Adipose tissue (tissue), 3 donors: ENCODE measurements around the gene ZNF770. TPM values are rescaled to one million over a fixed set of nuclear protein-coding genes. Genes with fewer than 3 reads are reported as not detected.
"Not testable (repeated sequence)": the region's sequence is repeated elsewhere in the genome, so short reads cannot be mapped to it uniquely, and the experiment has no call there.

Experiments
- H3K27ac ChIP-seq: one replicate; pipeline ENCODE4 v1.5.1; 2013; ENCODE audit warnings: low read depth, low read length
- whole genome bisulfite sequencing, 3 donors: extraction: QIAGEN DNeasy Blood & Tissue Kit; methylation state at CpG; one replicate each; pipeline ENCODE4 v1.1.7; 2013; 5-methylcytosine and 5-hydroxymethylcytosine counted together
- polyA plus RNA-seq, 3 donors: library from polyadenylated mRNA; stranded (reverse); fragments of 200-250 nt; gene quantifications; one replicate each; pipeline ENCODE4 v1.2.3, GENCODE V29; 2013
- donor health status: healthy with polysubstance abuse.
- donor health status: Bipolar disorder and iron deficiency.
- donor health status: healthy.

The ZNF770 gene
- polyA plus RNA-seq, 3 donors, result 6.2 to 10.5 (median 9.4) TPM

DNA sequence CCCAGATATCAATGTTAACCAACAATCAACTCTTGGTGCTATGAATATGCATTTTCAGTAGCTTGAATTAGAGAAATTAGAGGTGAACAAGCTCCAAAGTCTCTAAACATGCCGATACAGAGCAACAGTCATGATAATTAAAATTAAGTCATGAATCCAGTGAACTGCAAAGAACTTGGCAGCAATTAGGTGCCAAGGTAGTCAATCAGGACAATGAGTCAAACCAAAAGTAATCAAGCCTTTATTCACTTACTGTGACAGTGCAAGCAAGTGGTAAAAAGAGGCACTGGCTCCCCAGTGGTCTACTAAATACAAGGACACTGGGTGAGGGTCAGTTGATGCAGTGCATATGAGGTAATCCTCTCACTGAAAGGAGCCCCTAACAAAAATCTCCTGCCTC lies 1.8 kb downstream of the ZNF770 start:
- 80 to 89% (median 88%) methylated on average over 1 of the region's 1 CpG for WGBS, 3 donors
- no peak overlapping the region for H3K27ac ChIP-seq

DNA sequence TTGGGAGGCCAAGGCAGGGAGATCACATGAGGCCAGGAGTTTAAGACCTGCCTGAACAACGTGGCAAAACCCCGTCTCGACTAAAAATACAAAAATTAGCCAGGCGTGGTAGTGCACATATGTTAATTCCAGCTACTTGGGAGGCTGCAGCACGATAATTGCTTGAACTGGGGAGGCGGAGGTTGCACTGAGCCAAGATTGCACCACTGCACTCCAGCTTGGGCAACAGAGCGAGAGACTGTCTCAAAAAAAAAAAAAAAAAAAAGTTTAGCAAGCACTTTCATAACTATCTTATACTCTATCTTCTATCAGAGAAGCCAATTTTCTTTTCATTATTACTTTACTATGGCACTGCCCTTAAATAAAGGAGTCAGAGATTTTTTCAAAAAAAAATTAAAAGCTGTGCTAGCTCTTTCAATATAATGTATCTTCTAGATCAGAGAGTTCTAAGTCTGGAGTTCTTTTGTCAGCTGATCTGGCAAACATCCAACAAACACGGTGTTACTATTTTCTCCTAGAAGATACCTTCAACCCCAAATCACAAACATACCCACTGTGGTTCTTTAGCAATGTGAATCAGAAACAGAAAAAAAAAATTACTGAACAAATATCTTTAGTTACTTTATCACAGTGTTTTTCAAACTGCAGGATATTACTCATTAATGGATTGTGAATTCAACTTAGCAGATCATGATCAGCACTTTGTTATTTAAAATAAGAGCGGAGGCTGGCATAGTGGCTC lies 3.0 kb downstream of the ZNF770 start:
- WGBS, 3 donors, result 46 to 67% (median 46%) methylated on average over 9 of the region's 9 CpGs
- no peak overlapping the region for H3K27ac ChIP-seq

DNA sequence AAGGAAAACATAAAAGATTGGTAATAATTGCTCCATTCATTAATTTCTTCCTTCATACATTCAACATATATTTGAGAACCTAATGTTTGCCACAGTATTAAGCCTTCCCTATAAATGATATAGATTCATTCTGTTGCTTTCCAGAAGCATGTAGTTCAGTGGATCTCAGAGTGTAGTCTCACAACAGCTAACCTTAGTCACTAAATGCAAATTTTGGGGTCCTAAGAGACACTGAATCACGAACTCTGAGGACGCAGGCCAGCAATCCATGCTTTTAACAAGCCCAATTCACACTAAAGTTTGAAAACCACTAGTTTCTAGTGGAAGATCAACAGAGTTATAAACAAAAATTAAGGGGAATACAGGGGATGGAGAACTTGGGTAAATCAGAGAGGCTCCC lies 11.3 kb downstream of the ZNF770 start:
- 94 to 95% (median 94%) methylated on average over 2 of the region's 2 CpGs for WGBS, 3 donors
- H3K27ac ChIP-seq, result no peak overlapping the region

DNA sequence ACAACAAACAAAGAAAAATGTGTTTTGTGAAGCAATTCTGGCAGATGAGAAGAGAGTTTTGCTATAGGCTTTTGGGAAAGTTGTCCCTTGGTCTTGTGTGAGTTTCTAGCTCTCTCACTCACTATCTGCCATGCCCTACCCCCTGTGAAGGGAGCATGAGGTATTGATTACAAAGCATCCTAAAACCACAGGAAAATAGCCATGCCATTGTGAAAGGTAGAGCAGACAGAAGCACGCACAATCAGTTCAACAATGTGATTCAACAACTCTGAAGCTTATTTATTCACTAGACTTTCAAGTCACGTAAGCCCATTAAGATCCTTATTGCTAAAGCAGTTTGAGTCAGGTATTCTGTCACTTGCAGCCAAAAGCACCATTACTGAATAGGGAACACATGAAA lies 12.0 kb downstream of the ZNF770 start:
- WGBS, 3 donors, result 96 to 97% (median 97%) methylated on average over 2 of the region's 2 CpGs
- H3K27ac ChIP-seq, result no peak overlapping the region

DNA sequence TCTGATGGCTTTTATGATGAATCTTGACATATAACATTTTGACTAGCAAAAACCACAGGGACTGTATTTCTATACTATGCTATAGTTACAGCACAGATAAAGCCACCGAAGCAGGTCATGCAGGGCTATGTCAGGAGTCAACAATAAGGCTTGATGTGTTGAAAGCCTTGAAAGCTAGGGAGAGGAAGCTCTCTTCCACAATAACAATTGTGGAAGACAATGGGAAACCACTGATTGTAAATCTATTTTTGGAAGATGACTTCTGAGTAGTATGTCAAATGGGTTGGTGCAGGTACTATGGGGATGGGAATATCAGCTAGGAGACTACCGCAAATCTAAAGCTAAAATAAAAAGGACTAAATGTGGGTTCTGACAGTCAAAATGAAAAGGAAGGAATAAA lies 14.6 kb downstream of the ZNF770 start:
- H3K27ac ChIP-seq, result no peak overlapping the region
- 72 to 81% (median 76%) methylated on average over 2 of the region's 2 CpGs for whole genome bisulfite sequencing, 3 donors

DNA sequence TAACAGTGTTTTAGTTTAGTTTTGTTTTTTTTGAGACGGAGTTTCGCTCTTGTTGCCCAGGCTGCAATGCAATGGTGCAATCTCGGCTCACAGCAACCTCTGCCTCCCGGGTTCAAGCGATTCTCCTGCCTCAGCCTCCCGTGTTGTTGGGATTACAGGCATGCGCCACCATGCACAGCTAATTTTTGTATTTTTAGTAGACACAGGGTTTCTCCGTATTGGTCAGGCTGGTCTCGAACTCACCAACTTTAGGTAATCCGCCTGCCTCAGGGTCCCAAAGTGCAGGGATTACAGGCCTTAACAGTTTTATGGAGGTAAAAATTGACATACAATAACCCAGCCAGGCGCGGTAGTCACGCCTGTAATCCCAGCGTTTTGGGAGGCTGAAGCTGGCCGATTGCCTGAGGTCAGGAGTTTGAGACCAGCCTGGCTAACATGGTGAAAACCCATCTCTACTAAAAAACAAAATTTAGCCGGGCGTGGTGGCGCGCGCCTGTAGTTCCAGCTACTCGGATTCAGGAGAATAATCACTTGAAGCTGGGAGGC lies 17.9 kb downstream of the ZNF770 start:
- WGBS, 3 donors, result 66 to 68% (median 68%) methylated on average over 21 of the region's 21 CpGs
- not testable (repeated sequence) for H3K27ac ChIP-seq

DNA sequence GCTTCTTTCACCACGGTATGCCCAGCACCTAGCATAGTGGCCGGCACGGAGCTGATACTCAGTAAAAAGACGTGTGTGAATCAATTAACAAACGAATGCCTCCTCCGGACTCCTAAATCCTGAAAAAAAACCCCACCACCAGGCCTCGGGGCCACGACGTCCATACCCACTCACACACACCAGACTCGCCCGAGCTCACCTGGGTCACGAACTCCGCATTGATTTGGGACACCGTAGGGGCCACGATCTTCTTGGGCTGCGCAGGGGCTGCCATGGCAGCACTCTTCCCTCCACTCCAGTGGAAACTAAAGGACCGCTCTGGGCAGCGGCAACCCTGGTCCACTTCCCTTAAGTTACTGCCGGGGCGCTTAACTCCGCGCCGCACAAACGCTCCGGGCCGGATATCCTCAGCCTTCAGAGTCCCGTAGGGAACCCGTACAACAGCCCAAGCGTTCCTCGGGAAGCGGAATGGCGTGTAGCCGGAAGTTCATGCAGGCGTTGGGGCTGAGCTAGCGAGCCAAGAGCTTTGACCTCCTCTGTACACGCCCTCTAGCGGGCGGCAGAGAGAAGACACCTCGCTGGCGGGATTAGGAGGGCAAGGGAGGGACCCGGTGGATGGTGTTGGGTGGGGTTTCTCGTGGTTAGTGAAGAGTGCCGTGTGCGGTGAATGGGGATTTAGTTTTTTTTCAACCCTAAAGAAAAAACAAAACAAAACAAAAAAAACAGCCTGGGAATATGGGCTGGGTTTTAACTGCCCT lies 18.6 kb downstream of the ZNF770 start, which contains the start of gene AQR:
TSS of gene AQR (minus strand) at position 403 of the 758 bp plus-strand sequence. CDS start at position 274, 129 bp downstream.
- 0 to 1% (median 1%) methylated on average over 44 of the region's 44 CpGs for WGBS, 3 donors

DNA sequence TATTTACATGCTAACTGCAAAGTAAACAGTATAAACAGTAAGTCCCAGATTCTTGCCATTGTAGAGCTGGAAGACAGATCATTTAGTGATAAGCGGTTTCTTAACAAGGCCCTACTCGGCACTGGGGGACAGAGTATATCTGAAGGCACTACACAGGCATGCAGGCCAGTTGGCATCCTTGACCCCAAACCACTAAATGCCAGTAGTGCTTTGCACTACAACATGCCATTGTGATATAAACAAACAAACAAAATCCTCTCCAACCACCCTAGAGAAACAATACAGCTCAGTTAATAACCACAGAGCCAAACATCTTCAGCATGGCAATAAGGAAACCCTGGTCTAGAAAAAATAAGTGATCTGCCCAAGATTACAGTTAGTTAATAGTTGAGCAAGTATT lies 23.8 kb downstream of the ZNF770 start:
- 68 to 94% (median 85%) methylated on average over 2 of the region's 2 CpGs for WGBS, 3 donors
- H3K27ac ChIP-seq, result no peak overlapping the region

More for the DNA sequence above, 18.6 kb downstream of the ZNF770 start, which contains the start of gene AQR:
- H3K27ac ChIP-seq, result no peak within 1 kb of the TSS

DNA sequence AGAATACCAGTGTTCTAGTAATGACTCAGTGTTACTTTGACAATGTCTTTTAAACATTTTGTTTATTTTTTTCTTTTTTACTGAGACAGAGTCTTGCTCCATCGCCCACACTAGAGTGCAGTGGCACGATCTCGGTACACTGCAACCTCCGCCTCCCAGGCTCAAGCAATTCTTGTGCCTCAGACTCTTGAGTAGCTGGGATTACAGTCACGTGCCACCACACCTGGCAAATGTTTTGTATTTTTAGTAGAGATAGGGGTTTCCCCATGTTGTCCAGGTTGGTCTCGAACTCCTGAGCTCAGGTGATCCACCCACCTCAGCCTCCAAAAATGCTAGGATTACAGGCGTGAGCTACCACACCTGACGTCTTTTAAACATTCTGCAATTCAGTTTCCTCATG lies 34.2 kb downstream of the ZNF770 start:
- no peak overlapping the region for H3K27ac ChIP-seq
- WGBS, 3 donors, result 84 to 95% (median 94%) methylated on average over 8 of the region's 8 CpGs

DNA sequence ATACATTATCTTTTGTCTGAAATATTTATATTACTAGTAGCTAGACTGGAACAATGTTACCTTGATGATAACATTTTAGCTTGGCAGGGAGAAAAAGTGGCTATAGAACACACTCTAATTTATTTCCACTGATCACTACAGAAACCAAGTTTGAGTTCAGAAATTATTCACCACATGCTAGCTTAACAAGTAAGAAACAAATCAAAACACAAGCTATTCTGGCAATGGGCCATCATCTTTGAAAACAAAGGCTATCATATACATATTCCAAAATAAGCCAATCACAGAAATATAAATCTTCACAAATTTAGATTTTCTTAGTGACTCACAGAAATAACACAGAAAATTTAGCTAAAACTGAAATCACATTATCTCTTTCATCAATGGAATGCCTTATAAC lies 35.6 kb downstream of the ZNF770 start:
- H3K27ac ChIP-seq, result no peak overlapping the region

DNA sequence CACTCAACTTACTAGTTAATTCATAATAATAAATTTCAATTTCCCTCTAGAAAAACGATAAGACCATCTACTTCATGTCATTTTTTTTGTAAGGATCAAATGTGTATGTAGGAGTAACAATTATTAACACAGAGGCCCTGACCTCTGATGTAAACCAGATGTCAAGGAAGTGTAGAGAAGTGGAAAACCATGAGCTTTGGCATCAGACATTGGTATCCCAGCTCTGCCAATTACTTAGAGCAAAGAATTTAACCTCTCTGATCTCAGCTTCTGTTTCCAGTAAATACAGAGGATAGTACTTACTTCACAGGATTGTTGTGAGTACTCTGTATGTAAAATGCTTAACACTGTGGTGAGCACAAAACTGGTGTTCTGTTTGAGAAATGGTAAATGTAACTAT lies 36.1 kb downstream of the ZNF770 start:
- WGBS, 3 donors, result 31 to 55% (median 33%) methylated on average over 1 of the region's 1 CpG
- no peak overlapping the region for H3K27ac ChIP-seq

DNA sequence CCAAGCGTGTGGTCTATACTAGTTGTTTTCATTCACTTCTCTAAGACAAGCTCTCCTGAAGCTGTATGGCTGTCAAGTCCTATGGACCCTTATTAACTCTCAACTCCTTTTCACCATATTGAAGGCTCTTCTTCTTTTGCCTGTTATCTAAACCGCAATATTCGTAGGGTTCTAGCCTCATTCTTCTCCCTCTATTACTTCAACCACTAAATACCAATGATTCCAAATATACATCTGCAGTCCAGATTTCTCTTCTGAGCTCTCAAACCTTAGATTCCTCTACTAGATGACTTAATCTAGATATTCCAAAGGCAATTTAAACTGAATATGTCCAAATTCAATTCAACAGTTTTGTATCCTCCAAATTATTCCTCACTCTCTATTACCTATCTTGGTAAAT lies 43.2 kb downstream of the ZNF770 start:
- H3K27ac ChIP-seq, result no peak overlapping the region
- WGBS, 3 donors, result 91 to 95% (median 93%) methylated on average over 3 of the region's 3 CpGs

DNA sequence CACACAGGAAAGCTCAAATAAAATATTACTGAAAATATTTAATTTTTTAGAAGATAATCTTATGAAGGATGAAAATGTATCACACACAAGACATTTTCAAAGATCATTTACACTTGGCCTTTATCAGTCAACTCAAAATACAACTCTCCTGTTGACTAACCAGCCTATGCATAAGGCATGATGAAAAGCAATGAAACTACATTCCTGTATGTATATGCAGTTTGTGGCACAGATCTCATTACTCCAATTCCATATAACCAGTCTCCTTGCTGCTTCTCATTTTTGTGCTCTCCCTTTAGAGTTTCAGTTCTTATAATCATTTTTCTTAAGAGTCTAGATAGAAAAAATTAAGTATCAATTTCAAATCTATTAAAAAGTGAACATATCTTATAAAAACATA lies 44.4 kb downstream of the ZNF770 start:
- H3K27ac ChIP-seq, result no peak overlapping the region

DNA sequence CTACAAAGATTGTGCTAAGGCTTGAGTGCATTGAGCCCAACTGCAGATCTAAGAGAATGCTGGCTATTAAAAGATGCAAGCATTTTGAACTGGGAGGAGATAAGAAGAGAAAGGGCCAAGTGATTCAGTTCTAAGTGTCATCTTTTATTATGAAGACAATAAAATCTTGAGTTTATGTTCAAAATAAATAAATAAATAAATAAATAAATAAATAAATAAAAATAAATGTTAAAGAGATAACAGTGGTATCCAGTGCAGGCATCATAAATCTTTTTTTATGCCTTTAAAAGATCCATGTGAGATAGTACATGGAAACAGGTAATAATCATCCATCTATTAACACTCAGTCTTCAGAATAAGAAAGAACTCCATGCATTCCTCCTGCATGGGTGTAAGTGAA lies 44.8 kb downstream of the ZNF770 start:
- H3K27ac ChIP-seq, result not testable (repeated sequence)

DNA sequence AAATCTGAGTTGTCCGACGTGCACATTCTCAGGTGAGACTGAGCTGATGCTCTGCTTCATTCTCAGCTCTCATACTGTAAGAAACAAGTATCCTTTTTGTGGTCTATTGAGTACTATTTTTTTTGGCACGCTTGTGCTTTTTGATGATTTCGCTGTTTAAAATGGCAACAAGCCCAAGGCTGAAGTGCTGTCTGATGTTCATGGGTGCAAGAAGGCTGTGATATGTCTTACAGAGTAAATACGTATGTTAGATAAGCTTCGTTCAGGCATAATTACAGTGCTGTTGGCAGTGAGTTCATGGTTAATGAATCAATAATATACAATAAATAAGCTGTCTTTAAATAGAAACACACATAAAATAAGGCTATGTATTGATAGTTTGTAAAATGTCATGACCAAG lies 45.7 kb downstream of the ZNF770 start:
- no peak overlapping the region for H3K27ac ChIP-seq
- WGBS, 3 donors, result 34 to 86% (median 80%) methylated on average over 6 of the region's 6 CpGs

DNA sequence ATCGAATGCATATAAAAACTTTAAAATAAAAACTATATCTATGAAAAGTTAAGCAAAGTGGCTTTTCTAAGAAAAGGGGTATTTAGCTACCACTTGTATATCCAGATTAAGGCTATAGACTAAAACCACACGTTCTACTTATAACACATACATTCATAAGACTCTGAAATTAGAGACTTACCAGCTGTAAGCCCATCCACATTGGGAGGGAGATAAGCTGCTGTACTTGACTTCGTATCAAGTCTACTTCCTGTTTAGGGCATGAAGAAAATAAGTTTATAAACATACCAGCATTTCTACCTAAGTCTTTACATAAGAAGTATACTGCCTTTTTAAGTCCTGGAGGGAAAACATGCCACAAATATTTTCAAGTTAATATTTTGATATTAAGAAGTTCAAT lies 46.3 kb downstream of the ZNF770 start:
- 74 to 78% (median 78%) methylated on average over 3 of the region's 3 CpGs for WGBS, 3 donors
- no peak overlapping the region for H3K27ac ChIP-seq

DNA sequence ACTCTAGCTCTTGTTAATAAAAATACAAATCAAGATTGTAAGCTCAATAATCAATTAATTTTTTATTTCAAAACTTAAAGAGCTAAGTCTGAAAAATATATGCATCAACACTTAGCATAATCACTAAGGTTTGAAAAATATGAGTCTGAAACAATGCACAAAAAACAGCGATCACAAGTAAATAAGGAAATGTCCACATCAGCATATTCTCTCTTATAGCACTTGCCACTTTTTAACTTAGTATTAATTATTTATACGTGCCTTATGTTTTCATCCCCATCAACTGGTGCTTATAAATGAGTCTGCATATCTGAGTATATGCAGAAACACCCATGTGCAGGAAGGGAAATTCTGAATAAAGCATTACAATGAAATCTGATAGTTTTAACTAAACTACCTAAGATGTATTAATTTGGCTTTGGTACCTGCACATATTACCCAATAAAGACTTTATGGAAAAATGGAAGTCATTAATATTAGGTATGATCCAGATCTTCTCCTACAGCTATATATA lies 46.8 kb downstream of the ZNF770 start:
- 95 to 97% (median 96%) methylated on average over 2 of the region's 2 CpGs for WGBS, 3 donors

DNA sequence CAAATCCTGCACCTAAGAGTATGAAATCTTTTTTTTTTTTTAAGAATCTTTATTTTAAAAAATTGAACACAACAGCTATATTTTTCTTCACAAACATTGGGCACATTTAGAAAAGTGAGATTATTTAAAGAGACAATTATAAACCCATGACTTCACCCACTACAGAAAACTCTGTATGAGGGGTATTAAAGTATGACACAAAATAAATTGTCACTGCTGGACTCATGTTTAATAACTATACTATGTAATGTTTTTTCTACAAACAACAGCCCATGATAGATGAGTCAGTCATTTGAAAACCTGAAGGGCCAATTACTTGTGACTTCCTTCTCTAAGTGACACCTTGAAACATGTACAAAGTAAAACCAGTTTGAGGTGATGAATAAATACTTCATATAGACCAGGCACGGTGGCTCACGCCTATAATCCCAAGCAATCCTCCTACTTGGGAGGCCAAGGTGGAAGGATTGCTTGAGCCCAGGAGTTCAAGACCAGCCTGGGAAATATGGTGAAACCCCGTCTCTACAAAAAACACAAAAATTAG lies 54.6 kb downstream of the ZNF770 start:
- no peak overlapping the region for H3K27ac ChIP-seq
- 80 to 95% (median 95%) methylated on average over 3 of the region's 3 CpGs for WGBS, 3 donors

More for the DNA sequence above, 46.8 kb downstream of the ZNF770 start:
- no peak overlapping the region for H3K27ac ChIP-seq

DNA sequence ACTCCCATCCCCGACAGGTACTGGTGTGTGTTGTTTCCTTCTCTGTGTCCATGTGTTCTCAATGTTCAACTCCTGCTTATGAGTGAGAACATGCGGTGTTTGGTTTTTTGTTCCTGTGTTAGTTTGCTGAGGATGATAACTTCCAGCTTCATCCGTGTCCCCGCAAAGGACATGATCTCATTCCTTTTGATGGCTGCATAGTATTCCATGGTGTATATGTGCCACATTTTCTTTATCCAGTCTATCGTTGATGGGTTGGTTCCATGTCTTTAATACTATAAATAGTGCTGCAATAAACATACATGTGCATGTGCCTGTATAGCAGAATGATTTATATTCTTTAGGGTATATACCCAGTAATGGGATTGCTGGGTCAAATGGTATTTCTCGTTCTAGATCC lies 59.7 kb downstream of the ZNF770 start:
- 90 to 99% (median 91%) methylated on average over 6 of the region's 6 CpGs for WGBS, 3 donors
- H3K27ac ChIP-seq, result not testable (repeated sequence)
